GM18858 (cell line): ENCODE results near the gene CTSZ.
"Not testable (repeated sequence)": the region's sequence is repeated elsewhere in the genome, so short reads cannot be mapped to it uniquely, and the experiment has no call there.

Experiments used
- ATAC-seq: cut with Tn5 transposase; IDR thresholded peaks from one replicate; pipeline ENCODE4 v1.9.1; 2021; ENCODE audit not compliant: unreplicated experiment

CTSZ gene

DNA sequence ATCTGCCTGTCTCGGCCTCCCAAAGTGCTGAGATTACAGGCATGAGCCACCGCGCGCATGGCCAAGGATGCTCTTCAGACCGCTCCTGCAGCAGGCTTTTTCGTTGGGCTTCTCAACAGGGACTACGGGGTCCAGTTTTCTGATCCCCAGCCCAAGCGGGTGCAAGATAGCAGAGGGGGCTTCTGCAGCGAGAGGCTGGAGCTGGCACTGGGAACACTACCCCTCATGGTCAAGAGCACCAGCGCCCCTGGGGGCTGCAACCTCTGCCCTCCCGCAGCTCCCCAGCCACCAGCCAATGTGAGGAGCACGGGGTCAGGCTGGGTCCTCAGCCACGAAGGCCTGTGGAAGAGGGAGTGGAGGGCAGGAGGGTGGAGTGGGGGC is 6.0 kb downstream of the CTSZ start:
- ATAC-seq = no peak

DNA sequence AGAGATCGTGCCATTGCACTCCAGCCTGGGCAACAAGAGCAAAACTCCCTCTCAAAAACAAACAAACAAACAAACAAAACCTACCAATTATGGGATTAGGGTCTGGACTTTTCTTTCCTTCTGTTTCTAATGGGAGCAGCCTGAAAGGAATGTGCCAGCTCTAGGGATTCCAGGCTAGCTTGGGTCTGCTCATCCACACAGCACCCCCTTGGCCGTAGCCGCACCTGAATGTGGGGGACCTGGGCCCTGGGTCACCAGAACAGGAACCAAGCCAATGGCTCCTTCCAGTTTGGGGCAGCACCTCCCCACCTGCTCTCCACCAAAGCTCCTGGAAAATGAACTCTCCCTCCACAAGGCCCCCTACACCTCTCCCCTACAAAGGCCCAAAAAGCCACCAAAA is 6.7 kb downstream of the CTSZ start:
- ATAC-seq = no peak

DNA sequence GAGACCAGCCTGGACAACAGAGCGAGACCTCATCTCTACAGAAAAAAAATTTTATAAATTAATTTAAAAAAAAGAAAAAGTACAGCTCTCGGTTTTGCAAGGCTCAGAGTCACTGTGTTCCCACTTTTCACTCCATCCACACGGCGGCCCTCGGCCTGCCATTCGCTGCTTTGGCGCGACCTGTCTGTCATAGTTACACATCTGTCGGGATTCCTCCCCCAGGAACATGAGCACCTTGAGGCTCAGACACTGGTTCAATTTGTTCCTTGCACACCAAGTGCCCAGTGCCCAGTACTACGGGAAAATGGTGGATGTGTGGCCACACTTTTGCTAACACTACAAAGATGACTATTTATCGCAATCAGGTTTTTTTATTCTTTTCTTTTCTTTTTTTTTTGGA is 8.4 kb downstream of the CTSZ start:
- no peak for ATAC-seq

DNA sequence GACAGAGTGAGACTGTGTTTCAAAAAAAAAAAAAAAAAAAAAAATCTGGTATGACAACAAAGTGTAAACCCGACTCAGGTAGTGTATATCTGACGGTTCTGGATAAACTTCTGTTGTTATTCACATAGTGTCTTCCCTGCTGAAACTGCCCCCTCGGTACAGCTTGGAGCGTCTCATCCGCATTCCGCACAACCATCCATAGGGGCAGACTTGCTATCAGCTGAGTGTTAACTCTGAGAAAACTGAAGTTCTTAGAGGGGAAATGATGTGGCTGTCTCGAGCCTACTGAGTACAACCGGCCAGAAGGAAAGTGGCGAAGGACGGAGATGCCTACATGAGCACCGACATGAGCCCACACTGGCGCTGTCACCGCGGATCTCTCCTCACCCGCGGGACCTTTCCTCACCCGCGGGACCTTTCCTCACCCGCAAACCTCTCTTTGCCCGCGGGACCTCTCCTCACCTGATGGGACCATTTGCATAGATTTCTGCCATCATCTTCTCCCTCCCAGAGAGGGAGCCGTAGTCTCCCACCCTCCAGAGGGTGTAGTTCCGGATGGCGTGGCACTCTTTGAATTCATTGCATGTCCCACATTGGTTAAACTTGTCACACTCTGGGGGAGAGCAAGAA is 9.8 kb downstream of the CTSZ start:
- ATAC-seq = no peak

GRCh38 chr20:58996226-58996611 is 10.8 kb downstream of the CTSZ start:
- no peak for ATAC-seq

- ATAC-seq = no peak
These were observed 11.4 kb downstream of the CTSZ start for GRCh38 chr20:58995461-58996225.

GRCh38 chr20:58994390-58995159 is 12.5 kb downstream of the CTSZ start:
- no peak for ATAC-seq

DNA sequence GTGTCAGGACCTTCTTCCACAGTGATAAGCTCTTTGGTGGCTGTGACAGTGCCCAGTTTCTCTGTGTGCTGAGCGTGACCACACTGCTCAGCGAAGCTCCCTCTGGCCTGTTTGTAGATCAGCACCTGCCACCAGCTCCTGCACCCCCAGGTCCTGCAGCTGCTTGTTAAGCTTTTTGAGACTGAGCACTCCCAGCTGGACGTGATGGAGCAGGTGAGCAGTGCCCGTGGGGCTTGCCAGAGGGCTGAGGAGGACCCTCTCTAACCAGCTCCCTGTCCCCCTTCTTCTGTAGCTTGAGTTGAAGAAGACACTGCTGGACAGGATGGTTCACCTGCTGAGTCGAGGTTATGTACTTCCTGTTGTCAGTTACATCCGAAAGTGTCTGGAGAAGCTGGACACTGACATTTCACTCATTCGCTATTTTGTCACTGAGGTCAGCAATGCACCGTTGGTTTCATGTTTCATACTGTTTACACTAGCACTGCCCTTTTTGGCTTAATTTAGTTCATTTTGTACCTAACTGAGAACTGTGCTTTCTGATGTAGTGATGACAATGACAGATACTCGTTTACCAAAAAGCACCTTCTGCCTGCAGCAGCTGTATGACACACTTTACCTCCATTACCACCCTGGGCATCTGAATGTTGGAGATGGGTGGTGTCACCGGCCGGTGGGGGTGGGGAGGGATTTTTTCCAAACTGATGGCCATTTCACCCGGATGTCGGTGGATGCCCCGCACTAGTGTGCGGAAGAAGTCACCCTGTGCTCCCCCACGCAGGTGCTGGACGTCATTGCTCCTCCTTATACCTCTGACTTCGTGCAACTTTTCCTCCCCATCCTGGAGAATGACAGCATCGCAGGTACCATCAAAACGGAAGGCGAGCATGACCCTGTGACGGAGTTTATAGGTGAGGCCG is 13.5 kb downstream of the CTSZ start:
- ATAC-seq = no peak

DNA sequence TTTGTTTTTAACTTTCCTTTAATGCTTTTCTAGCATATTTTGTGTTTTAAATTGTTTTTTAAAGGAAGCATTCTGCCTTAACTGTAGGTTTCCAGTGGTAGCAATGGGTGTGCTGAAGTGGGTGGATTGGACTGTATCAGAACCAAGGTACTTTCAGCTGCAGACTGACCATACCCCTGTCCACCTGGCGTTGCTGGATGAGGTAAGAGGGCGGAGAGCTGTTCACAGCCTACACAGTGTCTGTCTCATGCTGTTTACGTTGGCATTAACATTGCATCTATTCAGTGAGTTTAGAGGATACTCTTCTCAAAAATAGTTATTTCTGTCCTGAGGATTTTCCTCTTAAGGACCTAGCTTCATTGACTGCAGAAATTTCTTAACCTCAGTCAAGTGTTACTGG is 14.1 kb downstream of the CTSZ start:
- no peak for ATAC-seq

DNA sequence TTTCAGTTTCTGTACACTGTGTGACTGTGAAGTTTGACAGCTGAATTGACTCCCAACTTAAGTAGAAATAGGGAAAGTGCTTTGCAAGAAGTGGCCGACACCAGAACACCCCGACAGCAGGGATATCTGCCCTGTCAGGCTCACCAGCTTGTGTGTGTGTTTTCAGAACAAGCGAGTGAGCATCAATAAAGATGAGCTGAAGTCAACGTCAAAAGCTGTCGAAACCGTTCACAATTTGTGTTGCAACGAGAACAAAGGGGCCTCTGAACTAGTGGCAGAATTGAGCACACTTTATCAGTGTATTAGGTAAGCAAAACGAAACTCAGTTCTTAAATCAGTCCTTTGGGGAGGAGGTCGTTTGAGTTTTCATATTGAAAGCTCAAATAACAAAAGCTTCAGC is 15.3 kb downstream of the CTSZ start:
- no peak for ATAC-seq

DNA sequence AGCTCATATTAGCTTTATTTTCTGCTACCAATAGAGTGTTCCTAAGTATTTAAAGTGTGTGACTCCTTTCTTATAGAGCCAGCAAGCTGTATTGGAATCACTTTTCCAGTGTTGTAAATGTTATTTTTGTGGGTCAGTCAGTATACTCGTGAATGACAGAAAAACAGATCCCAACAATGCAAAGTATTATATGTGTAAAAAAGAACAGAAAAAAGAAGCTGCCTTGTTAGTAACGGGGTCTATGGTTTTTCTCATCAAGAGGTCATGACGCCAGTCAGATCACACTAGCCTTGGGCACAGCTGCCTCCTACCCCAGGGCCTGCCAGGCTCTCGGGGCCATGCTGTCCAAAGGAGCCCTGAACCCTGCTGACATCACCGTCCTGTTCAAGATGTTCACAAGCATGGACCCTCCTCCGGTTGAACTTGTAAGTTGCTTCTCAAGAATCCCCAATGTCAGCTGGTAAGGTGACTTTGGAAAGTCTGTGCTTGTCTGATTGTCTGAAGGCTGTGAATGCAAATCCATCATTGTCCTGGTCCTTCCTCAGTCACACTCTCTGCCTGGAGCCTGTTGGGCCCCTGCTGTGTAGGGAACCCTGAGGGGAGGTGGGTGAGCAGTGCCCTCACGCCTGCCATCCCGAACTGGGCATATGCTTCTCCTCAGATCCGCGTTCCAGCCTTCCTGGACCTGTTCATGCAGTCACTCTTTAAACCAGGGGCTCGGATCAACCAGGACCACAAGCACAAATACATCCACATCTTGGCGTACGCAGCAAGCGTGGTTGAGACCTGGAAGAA is 16.2 kb downstream of the CTSZ start:
- no peak for ATAC-seq

- no peak for ATAC-seq
These were observed 17.9 kb downstream of the CTSZ start for GRCh38 chr20:58989196-58989595.

DNA sequence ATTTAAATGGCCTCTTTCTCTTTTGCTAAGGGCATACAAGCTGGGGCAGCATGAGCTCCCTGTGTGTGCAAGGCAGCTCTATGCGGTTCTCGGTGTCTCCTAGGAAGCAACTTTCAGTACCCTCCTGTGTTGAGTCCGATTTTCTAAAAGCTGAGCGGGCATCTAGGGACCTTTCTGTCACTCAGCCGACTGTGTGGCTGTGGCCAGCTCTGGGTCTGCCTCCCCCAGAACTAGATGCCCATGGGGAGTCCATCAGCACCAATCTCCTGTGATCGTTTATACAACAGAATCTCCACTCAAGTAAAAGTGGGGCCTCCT is 18.5 kb downstream of the CTSZ start:
- ATAC-seq = no peak

GRCh38 chr20:58987790-58988564 is 19.1 kb downstream of the CTSZ start:
- ATAC-seq = no peak

GRCh38 chr20:58986968-58987517 is 20.0 kb downstream of the CTSZ start:
- ATAC-seq = no peak

- ATAC-seq = no peak
These were observed 20.6 kb downstream of the CTSZ start for GRCh38 chr20:58986286-58986967.

DNA sequence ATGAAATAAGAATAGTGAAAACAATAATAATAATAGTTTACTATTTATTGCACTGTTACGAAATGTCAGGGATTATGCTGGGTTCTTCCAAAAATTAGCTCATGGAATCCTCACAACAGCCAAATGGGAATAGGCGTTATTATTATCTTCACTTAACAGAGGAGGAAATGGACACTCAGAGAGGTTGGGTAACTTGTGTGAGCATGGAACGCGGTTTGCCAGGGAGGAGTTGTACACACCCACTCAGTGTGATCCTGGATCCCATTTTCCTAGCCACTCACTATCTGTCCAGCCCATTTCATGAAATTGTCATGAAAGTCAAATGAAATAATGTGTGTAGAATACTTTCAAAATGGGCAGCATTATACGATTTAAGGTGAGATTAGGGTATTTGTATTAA is 21.4 kb downstream of the CTSZ start:
- no peak for ATAC-seq

GRCh38 chr20:58984691-58985090 is 22.4 kb downstream of the CTSZ start:
- no peak for ATAC-seq

- ATAC-seq = not testable (repeated sequence)
These were observed 24.0 kb downstream of the CTSZ start for GRCh38 chr20:58983115-58983468.
